Measurements from ENCODE around the gene IL20RB. TPM values are rescaled to one million over a fixed set of nuclear protein-coding genes. Genes with fewer than 3 reads are reported as not detected.
"Not testable (repeated sequence)": the region's sequence is repeated elsewhere in the genome, so short reads cannot be mapped to it uniquely, and the experiment has no call there.

Gene IL20RB
- total and polyA plus RNA-seq, 9 donors, result 0.35 to 1.7 (median 0.60) TPM

DNA sequence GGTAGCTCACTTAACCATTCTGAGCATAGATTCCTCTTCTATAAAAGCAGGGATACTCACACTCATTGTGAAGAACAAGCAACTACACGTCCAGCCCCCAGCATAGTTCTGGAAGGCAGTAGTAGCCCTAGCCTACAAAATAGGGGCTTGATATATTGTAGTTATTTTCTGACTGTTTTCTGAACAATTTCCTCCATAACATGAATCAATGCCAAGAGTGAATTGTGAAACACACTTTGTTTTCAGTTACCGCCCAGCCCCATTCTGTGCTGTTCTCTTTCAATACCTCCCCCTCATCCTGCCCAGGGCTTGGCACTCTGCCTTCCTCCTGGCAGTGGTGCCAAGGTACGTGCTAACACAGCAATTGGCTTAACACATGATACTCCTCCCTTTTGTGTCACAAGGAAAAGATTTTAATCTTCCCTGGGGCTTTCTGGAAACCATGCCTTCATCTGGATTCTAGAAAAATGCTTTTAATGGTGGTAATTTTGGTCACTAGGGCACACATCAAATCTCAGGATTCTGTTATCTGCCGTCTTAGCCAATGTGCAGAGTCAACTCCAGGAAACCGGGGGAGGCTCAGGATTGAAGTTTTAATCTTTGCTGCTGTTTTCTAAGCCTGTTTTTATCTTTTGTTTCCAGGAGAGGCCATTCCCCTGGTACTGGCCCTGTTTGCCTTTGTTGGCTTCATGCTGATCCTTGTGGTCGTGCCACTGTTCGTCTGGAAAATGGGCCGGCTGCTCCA is 37.2 kb downstream of the IL20RB start:
- no peak overlapping the region for H3K4me3 ChIP-seq
- 9 to 13% (median 10%) methylated on average over 8 of the region's 8 CpGs for WGBS, 3 donors
- intact Hi-C loops (cut with DNase I), result no loop called here

DNA sequence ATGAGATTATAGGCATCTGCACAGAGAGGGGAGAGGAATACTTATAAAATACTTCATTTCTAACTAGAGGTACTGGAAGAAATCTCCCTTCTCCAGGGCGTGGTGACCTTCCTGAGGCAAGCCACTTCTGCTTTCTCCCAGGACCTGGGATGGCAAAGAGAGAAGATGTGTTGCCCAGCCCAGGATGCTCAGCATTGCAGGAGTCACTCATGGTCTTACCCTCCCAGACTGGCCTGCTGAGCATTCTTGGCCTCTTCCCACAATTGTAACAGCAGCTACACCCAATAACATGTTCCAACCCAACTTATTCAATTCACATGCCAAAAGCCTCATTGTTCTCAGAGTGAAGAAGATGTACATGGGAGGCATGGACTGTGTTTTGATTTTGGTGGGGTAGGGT is 37.9 kb downstream of the IL20RB start:
- H3K27ac ChIP-seq, result peak overlapping the region; percentile 25 to 63
- no peak for DNase-seq
- no peaks in the 10 kb centered on the region for H3K9me3 ChIP-seq
- no peak for TF ChIP-seq EP300 (IDR thresholded peaks at IDR 0.05)
- TF ChIP-seq, protein P1, sequence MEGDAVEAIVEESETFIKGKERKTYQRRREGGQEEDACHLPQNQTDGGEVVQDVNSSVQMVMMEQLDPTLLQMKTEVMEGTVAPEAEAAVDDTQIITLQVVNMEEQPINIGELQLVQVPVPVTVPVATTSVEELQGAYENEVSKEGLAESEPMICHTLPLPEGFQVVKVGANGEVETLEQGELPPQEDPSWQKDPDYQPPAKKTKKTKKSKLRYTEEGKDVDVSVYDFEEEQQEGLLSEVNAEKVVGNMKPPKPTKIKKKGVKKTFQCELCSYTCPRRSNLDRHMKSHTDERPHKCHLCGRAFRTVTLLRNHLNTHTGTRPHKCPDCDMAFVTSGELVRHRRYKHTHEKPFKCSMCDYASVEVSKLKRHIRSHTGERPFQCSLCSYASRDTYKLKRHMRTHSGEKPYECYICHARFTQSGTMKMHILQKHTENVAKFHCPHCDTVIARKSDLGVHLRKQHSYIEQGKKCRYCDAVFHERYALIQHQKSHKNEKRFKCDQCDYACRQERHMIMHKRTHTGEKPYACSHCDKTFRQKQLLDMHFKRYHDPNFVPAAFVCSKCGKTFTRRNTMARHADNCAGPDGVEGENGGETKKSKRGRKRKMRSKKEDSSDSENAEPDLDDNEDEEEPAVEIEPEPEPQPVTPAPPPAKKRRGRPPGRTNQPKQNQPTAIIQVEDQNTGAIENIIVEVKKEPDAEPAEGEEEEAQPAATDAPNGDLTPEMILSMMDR (IDR thresholded peaks at IDR 0.05), result no peak
- TF ChIP-seq POLR2A (IDR thresholded peaks at IDR 0.05), result no peak
- no peak overlapping the region for H3K4me3 ChIP-seq
- H3K27me3 ChIP-seq, result no peaks in the 10 kb centered on the region
- intact Hi-C loops (cut with DNase I), result no loop called here
- peaks cover 11% of the 10 kb centered on the region for H3K4me1 ChIP-seq (ENCODE audit: insufficient read depth)
- H3K36me3 ChIP-seq, result no peaks in the 10 kb centered on the region
- WGBS, 3 donors, result 100% methylated on average over 1 of the region's 1 CpG

More for the DNA sequence above, 37.2 kb downstream of the IL20RB start:
- H3K9me3 ChIP-seq, result no peaks in the 10 kb centered on the region
- TF ChIP-seq POLR2A (IDR thresholded peaks at IDR 0.05), result no peak
- TF ChIP-seq, protein P1 (IDR thresholded peaks at IDR 0.05), result no peak
- no peak for TF ChIP-seq EP300 (IDR thresholded peaks at IDR 0.05)
- no peaks in the 10 kb centered on the region for H3K36me3 ChIP-seq
- peak overlapping the region; percentile 27 to 63 for H3K27ac ChIP-seq
- no peaks in the 10 kb centered on the region for H3K27me3 ChIP-seq
- DNase-seq, result peak; percentile 76 to 90 (median 82)
- H3K4me1 ChIP-seq (ENCODE audit: insufficient read depth), result peaks cover 11% of the 10 kb centered on the region

DNA sequence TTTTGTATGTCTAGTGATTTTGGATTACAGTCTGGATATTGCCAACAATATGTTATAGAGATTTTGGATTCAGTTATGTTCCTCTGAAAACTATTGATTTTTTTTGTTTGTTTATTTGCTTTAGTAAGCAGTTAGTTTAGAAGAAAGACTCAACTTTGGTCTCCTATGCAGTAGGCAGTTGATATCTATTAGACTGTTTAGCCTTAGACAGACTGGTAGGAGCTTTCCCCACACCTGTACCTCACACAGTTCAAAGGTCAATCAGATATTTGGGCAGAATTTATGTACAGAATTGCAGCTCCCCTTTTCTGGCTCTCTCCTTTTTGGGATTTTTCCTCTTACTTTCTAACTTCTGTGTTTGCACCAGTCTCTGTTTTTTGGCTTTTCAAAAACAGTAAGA is 42.3 kb downstream of the IL20RB start:
- no peak overlapping the region for H3K27ac ChIP-seq
- TF ChIP-seq POLR2A (IDR thresholded peaks at IDR 0.05) (no peak), EP300 (IDR thresholded peaks at IDR 0.05) (no peak)
- TF ChIP-seq, protein P1 (IDR thresholded peaks at IDR 0.05), result no peak
- intact Hi-C loops (cut with DNase I), result no loop called here

DNA sequence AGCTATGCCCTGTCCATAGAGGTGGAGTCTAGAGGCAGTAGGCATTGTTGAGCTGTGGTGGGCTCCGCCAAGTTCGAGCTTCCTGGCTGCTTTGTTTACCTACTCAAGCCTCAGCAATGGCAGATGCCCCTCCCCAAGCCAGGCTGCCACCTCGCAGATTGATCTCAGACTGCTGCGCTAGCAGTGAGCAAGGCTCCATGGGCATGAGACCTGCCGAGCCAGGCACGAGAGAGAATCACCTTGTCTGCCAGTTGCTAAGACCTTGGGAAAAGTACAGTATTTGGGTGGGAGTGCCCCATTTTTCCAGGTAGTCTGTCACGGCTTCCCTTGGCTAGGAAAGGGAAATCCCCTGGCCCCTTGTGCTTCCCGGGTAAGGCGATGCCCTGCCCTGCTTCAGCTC is 49.6 kb downstream of the IL20RB start:
- H3K36me3 ChIP-seq; DNase-seq; H3K27me3 ChIP-seq; H3K27ac ChIP-seq; H3K4me1 ChIP-seq (ENCODE audit: insufficient read depth); H3K4me3 ChIP-seq; intact Hi-C loops (cut with DNase I); H3K9me3 ChIP-seq: not testable (repeated sequence)
- 87 to 94% (median 88%) methylated on average over 9 of the region's 9 CpGs for WGBS, 3 donors

More for the DNA sequence above, 42.3 kb downstream of the IL20RB start:
- Histone ChIP-seq H3K9me3 (no peaks in the 10 kb centered on the region), H3K4me1 (ENCODE audit: insufficient read depth) (peaks cover 7% of the 10 kb centered on the region), H3K4me3 (no peak overlapping the region), H3K36me3 (no peaks in the 10 kb centered on the region), H3K27me3 (no peaks in the 10 kb centered on the region)
- no peak for DNase-seq

DNA sequence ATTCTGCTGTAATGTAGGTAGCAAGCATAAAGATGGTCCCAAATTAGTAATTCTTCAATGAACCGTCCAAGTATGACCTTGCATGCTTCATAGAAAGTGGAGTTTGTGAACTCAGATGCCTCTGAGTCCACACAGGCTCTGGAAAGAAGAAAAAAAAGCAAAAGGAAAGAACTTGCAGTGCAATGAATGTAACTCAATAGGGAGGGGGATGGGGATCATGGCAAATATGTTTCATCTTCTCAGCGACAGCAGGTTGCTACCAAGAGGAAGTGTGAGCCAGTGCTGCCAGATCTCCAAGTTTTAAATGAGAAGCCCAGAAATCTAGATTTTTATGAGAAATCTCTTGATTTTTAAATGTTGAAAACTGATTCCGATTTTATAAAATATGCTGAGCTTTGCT is 50.3 kb downstream of the IL20RB start:
- intact Hi-C loops (cut with DNase I), result no loop called here
- no peak for DNase-seq
- Histone ChIP-seq H3K27ac (no peak overlapping the region), H3K4me3 (no peak overlapping the region), H3K9me3 (no peaks in the 10 kb centered on the region), H3K4me1 (ENCODE audit: insufficient read depth) (no peaks in the 10 kb centered on the region), H3K27me3 (no peaks in the 10 kb centered on the region), H3K36me3 (no peaks in the 10 kb centered on the region)
- TF ChIP-seq, protein P1 (IDR thresholded peaks at IDR 0.05), result no peak
- TF ChIP-seq POLR2A (IDR thresholded peaks at IDR 0.05) (no peak), EP300 (IDR thresholded peaks at IDR 0.05) (no peak)
- 66 to 71% (median 68%) methylated on average over 3 of the region's 3 CpGs for WGBS, 3 donors
